Astrocyte of the spinal cord (primary cell): ENCODE data around the gene CYP17A1.
"Not testable (repeated sequence)": the region's sequence is repeated elsewhere in the genome, so short reads cannot be mapped to it uniquely, and the experiment has no call there.

Source experiments
- DNase-seq: peaks from one replicate; pipeline ENCODE4 v3.0.0; 2011; ENCODE audit warnings: low read depth, low spot score
- H3K4me3 ChIP-seq: 2 replicates; pipeline ENCODE4 v1.5.1; 2011; ENCODE audit warnings: low read depth, mild to moderate bottlenecking, low read length, moderate library complexity
- CTCF ChIP-seq: IDR thresholded peaks from 2 replicates; pipeline ENCODE4 v1.5.1; 2012; ENCODE audit warnings: low read depth, mild to moderate bottlenecking, low read length, inconsistent platforms
- in situ Hi-C: cut with HindIII; loops from 2 replicates; pipeline ENCODE4 v1.10.0; 2017; ENCODE audit warnings: low sequenced_read_pairs

CYP17A1 gene

GRCh38 chr10:102822222-102822621 lies 15.0 kb downstream of the CYP17A1 start:
- TF ChIP-seq CTCF: no peak
- no peak for DNase-seq
- H3K4me3 ChIP-seq: no peak overlapping the region
- in situ Hi-C loops: no loop called here

GRCh38 chr10:102820008-102820407 lies 17.2 kb downstream of the CYP17A1 start:
- in situ Hi-C loops, H3K4me3 ChIP-seq, DNase-seq: not testable (repeated sequence)

GRCh38 chr10:102819054-102819453 lies 18.2 kb downstream of the CYP17A1 start:
- TF ChIP-seq CTCF: no peak
- in situ Hi-C loops: no loop called here
- DNase-seq: no peak
- no peak overlapping the region for H3K4me3 ChIP-seq

GRCh38 chr10:102817175-102817574 lies 20.0 kb downstream of the CYP17A1 start:
- TF ChIP-seq CTCF: no peak
- DNase-seq: no peak
- in situ Hi-C loops: no loop called here

GRCh38 chr10:102815790-102816549 lies 21.2 kb downstream of the CYP17A1 start:
- TF ChIP-seq CTCF: no peak
- DNase-seq: peak; percentile 93
- in situ Hi-C loops: no loop called here
- H3K4me3 ChIP-seq: no peak overlapping the region

More at GRCh38 chr10:102817175-102817574, 20.0 kb downstream of the CYP17A1 start:
- no peak overlapping the region for H3K4me3 ChIP-seq

GRCh38 chr10:102814873-102815661 lies 22.1 kb downstream of the CYP17A1 start:
- peak; percentile 72 for DNase-seq

More at GRCh38 chr10:102814873-102815661, 22.1 kb downstream of the CYP17A1 start:
- in situ Hi-C loops: no loop called here
- H3K4me3 ChIP-seq: no peak overlapping the region
- no peak for TF ChIP-seq CTCF
